ENCODE data around the gene MBLAC1.

DNA sequence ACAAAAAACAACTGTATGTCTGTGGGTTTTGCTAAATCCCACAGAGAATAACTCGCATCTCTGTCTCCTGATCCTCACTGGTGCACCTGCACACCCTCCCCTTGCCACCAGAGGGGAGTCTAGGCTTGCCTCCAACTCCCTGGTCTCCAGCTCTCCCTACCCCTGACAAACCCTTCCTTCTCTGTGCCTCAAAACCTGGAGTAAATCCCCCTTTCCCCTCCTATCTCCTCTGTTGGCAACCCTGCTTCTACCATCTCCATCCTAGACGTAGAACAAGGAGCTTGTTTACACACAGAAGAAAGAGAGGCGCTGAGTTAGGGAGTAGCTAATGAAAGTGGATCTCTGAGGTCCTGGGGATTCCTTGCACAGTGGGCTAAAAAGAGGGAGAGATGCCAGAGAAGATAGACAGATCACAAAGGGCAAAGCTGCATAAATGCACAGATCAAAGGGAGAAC is 6.0 kb downstream of the MBLAC1 start:
- no peak for TF ChIP-seq POLR2A (IDR thresholded peaks at IDR 0.05)
- TF ChIP-seq, protein P1, sequence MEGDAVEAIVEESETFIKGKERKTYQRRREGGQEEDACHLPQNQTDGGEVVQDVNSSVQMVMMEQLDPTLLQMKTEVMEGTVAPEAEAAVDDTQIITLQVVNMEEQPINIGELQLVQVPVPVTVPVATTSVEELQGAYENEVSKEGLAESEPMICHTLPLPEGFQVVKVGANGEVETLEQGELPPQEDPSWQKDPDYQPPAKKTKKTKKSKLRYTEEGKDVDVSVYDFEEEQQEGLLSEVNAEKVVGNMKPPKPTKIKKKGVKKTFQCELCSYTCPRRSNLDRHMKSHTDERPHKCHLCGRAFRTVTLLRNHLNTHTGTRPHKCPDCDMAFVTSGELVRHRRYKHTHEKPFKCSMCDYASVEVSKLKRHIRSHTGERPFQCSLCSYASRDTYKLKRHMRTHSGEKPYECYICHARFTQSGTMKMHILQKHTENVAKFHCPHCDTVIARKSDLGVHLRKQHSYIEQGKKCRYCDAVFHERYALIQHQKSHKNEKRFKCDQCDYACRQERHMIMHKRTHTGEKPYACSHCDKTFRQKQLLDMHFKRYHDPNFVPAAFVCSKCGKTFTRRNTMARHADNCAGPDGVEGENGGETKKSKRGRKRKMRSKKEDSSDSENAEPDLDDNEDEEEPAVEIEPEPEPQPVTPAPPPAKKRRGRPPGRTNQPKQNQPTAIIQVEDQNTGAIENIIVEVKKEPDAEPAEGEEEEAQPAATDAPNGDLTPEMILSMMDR (IDR thresholded peaks at IDR 0.05), result peak in 5 of 6 experiments; percentile 26 to 72 (median 45)
